ENCODE data around the gene ZER1.

GRCh38 chr9:128770286-128771030 is 1.3 kb downstream of the ZER1 start:
- TF ChIP-seq CTCF (IDR thresholded peaks at IDR 0.05), result no peak
- TF ChIP-seq ZFX (IDR thresholded peaks at IDR 0.05; ENCODE audit: borderline replicate concordance), result no peak
